HT-29 (cell line): ENCODE measurements around the gene MALL. TPM values are rescaled to one million over a fixed set of nuclear protein-coding genes. Genes with fewer than 3 reads are reported as not detected.
"Not testable (repeated sequence)": the region's sequence is repeated elsewhere in the genome, so short reads cannot be mapped to it uniquely, and the experiment has no call there.

Source experiments
- DNase-seq: peaks from one replicate; pipeline ENCODE4 v3.0.0-alpha.2; 2015; ENCODE audit warnings: low spot score
- total RNA-seq: library from RNA; depleted of rRNA; stranded (reverse); fragments of >200 nt; shearing (Covaris generic); gene quantifications from 2 replicates; pipeline ENCODE4 v1.2.3, GENCODE V29; 2014

The MALL gene
- total RNA-seq, 1 experiment from 2014 or later: 82.0 TPM

GRCh38 chr2:110099038-110099425 is 16.6 kb downstream of the MALL start:
- DNase-seq: no peak

GRCh38 chr2:110097506-110098220 is 18.0 kb downstream of the MALL start:
- DNase-seq: peak; percentile 73

- DNase-seq: no peak
These were observed 19.5 kb downstream of the MALL start for GRCh38 chr2:110095994-110096633.

GRCh38 chr2:110094884-110095534 is 20.6 kb downstream of the MALL start:
- not testable (repeated sequence) for DNase-seq

GRCh38 chr2:110093924-110094323 is 21.7 kb downstream of the MALL start:
- not testable (repeated sequence) for DNase-seq

GRCh38 chr2:110090164-110090563 is 25.5 kb downstream of the MALL start:
- not testable (repeated sequence) for DNase-seq

- not testable (repeated sequence) for DNase-seq
These were observed 31.9 kb downstream of the MALL start for GRCh38 chr2:110083757-110084156.

GRCh38 chr2:110083162-110083561 is 32.5 kb downstream of the MALL start:
- not testable (repeated sequence) for DNase-seq

GRCh38 chr2:110078104-110078503 is 37.5 kb downstream of the MALL start:
- not testable (repeated sequence) for DNase-seq

- not testable (repeated sequence) for DNase-seq
These were observed 39.7 kb downstream of the MALL start for GRCh38 chr2:110075896-110076295.

- DNase-seq: not testable (repeated sequence)
These were observed 45.8 kb downstream of the MALL start for GRCh38 chr2:110069869-110070268.

- not testable (repeated sequence) for DNase-seq
These were observed 47.5 kb downstream of the MALL start for GRCh38 chr2:110068153-110068552.

- DNase-seq: not testable (repeated sequence)
These were observed 53.3 kb downstream of the MALL start for GRCh38 chr2:110062332-110062731.

- not testable (repeated sequence) for DNase-seq
These were observed 55.1 kb downstream of the MALL start for GRCh38 chr2:110060550-110060949.

GRCh38 chr2:110059694-110060358 is 55.8 kb downstream of the MALL start:
- not testable (repeated sequence) for DNase-seq

- DNase-seq: not testable (repeated sequence)
These were observed 56.5 kb downstream of the MALL start for GRCh38 chr2:110059009-110059693.

- not testable (repeated sequence) for DNase-seq
These were observed 57.6 kb downstream of the MALL start for GRCh38 chr2:110058034-110058433.

- DNase-seq: not testable (repeated sequence)
These were observed 59.7 kb downstream of the MALL start for GRCh38 chr2:110055819-110056408.

GRCh38 chr2:110054521-110055407 is 60.9 kb downstream of the MALL start:
- DNase-seq: peak; percentile 21

- DNase-seq: not testable (repeated sequence)
These were observed 61.9 kb downstream of the MALL start for GRCh38 chr2:110053688-110054087.
